Gastroesophageal sphincter (tissue), 3 donors: ENCODE results near the gene CTTNBP2.

Source experiments
- EP300 ChIP-seq: sonication (generic); formaldehyde crosslinking; IDR thresholded peaks from one replicate; pipeline ENCODE4 v1.6.1; 2017; ENCODE audit warnings: antibody characterized with exemption, mild to moderate bottlenecking
- POLR2A ChIP-seq, 2 donors: fragments of 450-650 bp; IDR thresholded peaks; one replicate each; pipeline ENCODE4 v1.6.1; 2017; ENCODE audit warnings: antibody characterized with exemption in 2 of 2, mild to moderate bottlenecking in 2 of 2, moderate library complexity in 1 of 2
- POLR2AphosphoS5 ChIP-seq: sonication (generic); formaldehyde crosslinking; IDR thresholded peaks from one replicate; pipeline ENCODE4 v1.6.1; 2017; ENCODE audit warnings: antibody characterized with exemption
- TF ChIP-seq, protein P1 (sequence below), 4 experiments: fragments of 200-600 bp in 2 of 4; fragments of 450-650 bp in 2 of 4; sonication (generic) in 1 of 4; IDR thresholded peaks; one replicate each; pipeline ENCODE4 v1.5.1; 2017 to 2019; ENCODE audit warnings: antibody characterized with exemption in 4 of 4, mild to moderate bottlenecking in 2 of 4, moderate library complexity in 2 of 4

DNA sequence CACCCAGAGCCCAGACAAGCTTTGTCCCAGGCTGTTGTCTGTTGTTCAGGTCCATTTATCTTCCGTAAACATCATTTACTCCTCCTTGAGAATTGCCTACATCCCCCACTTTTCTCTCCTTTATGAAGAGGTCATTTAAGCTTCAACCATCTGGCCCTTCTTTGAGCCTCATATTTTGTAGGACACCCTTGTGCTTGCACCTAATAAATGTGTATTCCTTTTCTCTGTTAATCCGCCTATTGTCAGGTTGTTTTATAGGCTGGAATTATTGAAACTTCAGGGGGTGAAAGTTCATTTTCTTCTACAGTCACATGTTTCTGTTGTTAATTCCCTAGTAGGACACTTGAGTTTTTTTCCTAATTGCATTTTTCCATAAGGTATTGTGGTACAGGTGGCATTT lies 19.6 kb upstream of the CTTNBP2 start:
- TF ChIP-seq POLR2A (IDR thresholded peaks at IDR 0.05) (no peak), EP300 (no peak), POLR2AphosphoS5 (no peak)
- TF ChIP-seq, protein P1, sequence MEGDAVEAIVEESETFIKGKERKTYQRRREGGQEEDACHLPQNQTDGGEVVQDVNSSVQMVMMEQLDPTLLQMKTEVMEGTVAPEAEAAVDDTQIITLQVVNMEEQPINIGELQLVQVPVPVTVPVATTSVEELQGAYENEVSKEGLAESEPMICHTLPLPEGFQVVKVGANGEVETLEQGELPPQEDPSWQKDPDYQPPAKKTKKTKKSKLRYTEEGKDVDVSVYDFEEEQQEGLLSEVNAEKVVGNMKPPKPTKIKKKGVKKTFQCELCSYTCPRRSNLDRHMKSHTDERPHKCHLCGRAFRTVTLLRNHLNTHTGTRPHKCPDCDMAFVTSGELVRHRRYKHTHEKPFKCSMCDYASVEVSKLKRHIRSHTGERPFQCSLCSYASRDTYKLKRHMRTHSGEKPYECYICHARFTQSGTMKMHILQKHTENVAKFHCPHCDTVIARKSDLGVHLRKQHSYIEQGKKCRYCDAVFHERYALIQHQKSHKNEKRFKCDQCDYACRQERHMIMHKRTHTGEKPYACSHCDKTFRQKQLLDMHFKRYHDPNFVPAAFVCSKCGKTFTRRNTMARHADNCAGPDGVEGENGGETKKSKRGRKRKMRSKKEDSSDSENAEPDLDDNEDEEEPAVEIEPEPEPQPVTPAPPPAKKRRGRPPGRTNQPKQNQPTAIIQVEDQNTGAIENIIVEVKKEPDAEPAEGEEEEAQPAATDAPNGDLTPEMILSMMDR (IDR thresholded peaks at IDR 0.05), result no peak
